GM10266 (cell line): Measurements from ENCODE around the gene MERTK.
"Not testable (repeated sequence)": the region's sequence is repeated elsewhere in the genome, so short reads cannot be mapped to it uniquely, and the experiment has no call there.

Experiments
- DNase-seq: peaks from one replicate; pipeline ENCODE4 v3.0.0; 2012; ENCODE audit errors: extremely low spot score
- TF ChIP-seq, protein P1 (sequence below): IDR thresholded peaks from 2 replicates; pipeline ENCODE4 v1.5.1; 2012; ENCODE audit warnings: mild to moderate bottlenecking, low read depth; ENCODE audit not compliant: control insufficient read depth, insufficient read depth; ENCODE audit errors: missing control alignments

Gene MERTK

DNA sequence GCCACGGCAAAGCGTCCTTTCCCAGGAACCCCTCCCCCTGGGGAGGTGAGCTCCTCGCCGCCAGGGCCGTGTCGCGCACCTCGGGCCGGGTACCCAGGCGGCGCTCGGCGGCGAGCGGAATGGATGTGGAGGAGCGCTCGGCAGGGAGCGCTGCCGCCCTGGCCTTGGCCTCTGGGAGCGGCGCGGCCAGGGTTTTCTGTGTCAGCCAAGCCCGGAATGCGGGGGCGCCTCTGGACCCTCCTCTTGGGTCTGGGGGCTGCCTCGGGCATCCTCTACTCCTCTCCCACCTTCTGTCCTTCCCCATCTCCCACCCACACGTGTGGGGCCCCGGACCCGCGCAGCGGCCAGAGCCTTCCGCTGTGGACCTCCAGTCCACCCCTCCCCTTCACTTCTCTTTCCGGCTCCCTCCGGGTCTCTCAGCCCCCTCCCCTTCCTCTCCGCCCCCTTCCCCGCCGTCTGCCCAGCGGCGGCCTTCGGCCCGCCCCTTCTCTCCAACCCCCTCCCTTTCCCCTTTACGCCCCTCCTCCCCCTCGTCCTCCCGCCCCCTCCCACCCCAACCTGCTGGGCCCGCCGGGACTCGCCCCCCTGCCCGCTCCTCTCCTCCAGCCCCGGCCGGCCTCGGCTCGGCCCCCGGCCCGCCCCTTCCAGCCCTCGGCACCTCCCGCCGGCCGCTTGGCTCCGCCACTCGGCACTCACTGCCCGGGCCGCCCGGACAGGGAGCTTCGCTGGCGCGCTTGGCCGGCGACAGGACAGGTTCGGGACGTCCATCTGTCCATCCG lies at the start of gene MERTK:
Gene MERTK, plus strand, starts transcription at position 684 of the 779 bp plus-strand sequence. CDS start 129 bp downstream, outside the sequence.
- TF ChIP-seq, protein P1, sequence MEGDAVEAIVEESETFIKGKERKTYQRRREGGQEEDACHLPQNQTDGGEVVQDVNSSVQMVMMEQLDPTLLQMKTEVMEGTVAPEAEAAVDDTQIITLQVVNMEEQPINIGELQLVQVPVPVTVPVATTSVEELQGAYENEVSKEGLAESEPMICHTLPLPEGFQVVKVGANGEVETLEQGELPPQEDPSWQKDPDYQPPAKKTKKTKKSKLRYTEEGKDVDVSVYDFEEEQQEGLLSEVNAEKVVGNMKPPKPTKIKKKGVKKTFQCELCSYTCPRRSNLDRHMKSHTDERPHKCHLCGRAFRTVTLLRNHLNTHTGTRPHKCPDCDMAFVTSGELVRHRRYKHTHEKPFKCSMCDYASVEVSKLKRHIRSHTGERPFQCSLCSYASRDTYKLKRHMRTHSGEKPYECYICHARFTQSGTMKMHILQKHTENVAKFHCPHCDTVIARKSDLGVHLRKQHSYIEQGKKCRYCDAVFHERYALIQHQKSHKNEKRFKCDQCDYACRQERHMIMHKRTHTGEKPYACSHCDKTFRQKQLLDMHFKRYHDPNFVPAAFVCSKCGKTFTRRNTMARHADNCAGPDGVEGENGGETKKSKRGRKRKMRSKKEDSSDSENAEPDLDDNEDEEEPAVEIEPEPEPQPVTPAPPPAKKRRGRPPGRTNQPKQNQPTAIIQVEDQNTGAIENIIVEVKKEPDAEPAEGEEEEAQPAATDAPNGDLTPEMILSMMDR = peak; percentile 71
- peak; percentile 83 for DNase-seq

DNA sequence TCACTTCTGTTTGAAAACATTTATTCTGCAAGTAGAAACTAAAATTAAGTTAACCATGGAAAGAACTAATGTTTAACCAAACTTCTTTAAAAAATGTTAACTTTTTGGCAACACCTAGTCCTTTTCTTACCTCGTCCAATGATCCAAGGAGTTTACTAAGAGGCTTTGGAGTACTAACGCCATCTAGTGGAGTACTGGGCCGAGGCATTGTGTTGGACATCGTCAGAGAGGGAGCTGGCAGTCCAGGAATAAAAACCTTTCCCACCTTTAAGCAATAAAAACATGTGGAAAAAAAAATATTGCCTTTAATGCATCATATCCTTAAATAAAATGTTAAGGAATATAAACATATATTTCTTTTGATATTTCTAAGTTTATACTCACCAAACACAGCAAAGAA lies 47.8 kb upstream of the MERTK start:
- DNase-seq = not testable (repeated sequence)
- TF ChIP-seq, protein P1 = peak; percentile 40

DNA sequence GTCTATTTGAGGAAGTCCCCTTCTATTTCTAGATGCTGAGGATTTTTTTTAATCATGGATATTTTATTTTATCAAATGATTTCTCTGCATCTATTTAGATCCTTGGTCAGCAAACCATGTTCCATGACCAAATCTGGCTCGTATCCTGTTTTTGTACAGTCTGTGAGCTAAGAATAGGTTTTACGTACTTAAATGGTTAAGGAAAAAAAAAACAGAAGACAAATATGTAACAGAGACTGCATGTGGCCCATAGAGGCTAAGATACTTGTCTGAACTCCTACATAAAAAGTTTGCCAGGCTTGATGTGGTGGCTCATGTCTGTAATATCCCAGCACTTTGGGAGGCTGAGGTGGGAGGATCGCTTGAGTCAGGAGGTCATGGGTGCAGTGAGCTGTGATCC lies 45.9 kb upstream of the MERTK start:
- not testable (repeated sequence) for DNase-seq

DNA sequence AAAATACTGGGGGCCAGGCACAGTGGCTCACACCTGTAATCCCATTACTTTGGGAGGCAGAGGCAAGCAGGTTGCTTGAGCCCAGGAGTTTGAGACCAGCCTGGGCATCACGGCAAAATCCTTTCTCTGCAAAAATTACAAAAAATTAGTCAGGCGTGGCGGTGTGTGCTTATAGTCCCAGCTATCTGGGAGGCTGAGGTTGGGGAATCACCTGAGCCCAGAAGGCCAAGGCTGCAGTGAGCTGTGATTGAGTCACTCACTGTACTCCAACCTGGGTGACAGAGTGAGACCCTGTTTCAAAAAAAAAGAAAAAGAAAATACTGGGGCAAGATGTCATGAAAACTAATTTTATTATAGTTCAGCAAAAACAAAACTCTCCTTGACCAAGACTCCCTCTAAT lies 38.4 kb upstream of the MERTK start:
- not testable (repeated sequence) for DNase-seq

DNA sequence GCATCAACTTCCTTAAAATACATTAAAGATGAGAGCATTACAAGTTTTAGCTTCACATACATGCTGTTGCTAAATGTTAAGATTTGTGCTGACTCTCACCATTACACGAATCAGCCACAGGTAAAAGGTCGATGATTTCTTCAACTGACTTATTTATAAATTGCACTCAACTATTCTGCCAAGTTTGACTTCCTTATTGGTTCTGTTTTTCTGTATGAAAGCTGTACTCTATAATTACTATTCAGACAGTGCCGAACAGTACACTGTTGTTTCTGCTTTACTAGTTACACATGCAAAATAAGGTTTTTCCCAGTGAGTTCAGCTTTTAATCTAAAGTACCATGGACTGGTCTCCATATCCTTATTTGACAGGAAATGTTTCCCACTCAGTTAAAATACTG lies 33.3 kb upstream of the MERTK start:
- not testable (repeated sequence) for DNase-seq

DNA sequence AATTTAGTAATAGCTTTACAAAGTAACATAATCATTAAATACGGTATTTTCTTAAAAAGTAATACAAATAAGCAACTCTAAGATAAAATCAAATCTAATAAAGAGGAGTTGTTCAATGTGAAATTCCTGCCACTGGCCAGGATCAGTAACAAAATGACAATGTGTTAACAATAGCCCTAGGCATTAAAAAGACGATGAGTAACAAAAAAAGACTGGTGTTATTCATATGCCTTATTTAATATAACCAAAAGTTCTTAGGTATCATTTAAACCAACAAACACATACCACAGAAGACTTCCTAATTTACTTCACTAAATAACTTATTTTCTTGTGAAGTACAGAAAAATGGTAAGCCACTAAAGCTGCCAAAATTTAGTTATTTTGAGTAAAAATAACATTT lies 25.6 kb upstream of the MERTK start:
- not testable (repeated sequence) for DNase-seq

DNA sequence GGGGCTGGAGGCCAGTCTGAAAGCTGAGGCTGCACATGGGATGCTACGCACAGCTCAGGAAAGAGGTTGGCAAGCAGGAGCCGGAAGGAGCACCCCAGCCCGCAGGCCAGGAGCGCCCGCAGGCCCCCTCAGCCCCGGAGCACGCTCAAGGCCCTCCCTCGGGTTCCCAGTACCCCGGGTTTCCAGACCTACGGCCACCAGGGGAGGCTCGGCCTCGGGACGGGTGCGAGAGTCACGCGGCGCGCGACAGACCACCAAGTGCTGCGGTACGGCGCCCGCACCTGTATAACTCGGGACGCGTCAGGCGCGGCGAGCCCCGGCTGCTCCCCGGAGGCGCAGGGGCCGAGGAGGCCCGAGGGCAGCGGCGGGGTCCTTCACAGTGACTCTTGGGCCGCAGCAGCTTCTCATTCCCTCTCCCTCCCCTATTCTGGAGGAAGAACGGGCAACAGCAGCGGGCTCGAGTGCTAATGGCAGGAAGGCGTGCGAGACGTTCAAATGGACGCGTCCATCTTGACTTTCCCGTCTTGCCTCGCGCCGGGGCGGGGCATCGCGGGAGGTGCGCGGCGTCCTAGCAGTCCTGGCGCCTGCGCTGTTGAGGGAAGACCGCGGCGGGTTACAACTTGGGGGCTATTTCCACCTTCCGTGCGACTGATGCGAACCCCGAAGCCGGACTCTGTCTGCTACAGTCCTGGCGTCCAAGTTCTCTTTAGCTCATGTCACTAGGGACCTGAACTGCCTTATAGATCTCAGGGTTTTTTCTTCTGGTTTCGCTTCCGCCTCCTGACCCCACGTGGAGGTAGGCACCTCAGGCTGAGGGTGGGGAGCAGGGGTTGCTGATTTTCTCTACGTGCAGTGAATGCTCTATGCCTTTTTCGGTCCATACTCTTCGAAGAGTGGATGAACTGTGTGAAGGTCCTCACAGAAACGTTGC lies 14.5 kb upstream of the MERTK start, which contains the start of gene ANAPC1:
Gene ANAPC1, minus strand, starts transcription at position 533 of the 931 bp plus-strand sequence. CDS start 3,368 bp downstream, outside the sequence.
- peak; percentile 87 for DNase-seq
- TF ChIP-seq, protein P1 = no peak

DNA sequence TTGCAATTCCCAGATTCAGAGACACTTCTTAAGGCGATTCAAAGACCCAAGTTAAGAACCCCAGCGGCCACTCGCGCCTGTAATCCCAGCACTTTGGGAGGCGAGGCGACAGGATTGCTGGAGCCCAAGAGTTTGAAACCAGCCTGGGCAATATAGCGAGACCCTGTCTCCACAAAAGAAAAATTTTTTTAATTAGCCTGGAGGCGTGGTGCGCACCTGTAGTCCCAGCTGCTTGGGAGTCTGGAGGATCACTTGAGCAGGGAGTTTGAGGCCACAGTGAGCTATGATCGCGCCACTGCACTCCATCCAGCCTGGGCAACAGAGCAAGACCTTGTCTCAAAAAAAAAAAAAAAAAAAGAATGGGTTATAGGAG lies 13.8 kb upstream of the MERTK start:
- DNase-seq = no peak
- TF ChIP-seq, protein P1 = no peak

DNA sequence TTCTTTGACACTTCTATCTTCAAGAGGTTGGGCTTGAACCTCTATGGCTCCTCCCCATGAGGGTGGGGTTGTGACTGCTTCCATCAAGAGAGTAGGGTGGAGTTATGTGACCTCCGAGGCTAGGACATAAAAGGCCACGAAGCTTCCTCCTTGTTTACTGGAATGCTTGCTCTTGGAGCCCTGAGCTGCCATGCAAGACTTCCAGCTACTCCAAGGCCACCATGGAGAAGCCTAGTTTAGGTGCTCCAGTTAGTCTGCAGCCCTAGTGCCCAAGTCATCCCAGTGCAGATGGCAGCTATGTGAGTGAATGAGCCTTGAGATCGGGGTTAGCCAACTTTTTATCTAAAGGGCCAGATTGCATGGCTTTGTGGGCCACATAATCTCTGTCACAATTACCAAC lies 2.4 kb upstream of the MERTK start:
- TF ChIP-seq, protein P1 = no peak
- no peak for DNase-seq
